HG03442 (cell line): ENCODE data around the gene NCAPG.

ENCODE experiments used
- ATAC-seq: cut with Tn5 transposase; IDR thresholded peaks from one replicate; pipeline ENCODE4 v1.9.1; 2021; ENCODE audit warnings: mild to moderate bottlenecking, moderate library complexity; ENCODE audit not compliant: unreplicated experiment

Gene NCAPG, protein sequence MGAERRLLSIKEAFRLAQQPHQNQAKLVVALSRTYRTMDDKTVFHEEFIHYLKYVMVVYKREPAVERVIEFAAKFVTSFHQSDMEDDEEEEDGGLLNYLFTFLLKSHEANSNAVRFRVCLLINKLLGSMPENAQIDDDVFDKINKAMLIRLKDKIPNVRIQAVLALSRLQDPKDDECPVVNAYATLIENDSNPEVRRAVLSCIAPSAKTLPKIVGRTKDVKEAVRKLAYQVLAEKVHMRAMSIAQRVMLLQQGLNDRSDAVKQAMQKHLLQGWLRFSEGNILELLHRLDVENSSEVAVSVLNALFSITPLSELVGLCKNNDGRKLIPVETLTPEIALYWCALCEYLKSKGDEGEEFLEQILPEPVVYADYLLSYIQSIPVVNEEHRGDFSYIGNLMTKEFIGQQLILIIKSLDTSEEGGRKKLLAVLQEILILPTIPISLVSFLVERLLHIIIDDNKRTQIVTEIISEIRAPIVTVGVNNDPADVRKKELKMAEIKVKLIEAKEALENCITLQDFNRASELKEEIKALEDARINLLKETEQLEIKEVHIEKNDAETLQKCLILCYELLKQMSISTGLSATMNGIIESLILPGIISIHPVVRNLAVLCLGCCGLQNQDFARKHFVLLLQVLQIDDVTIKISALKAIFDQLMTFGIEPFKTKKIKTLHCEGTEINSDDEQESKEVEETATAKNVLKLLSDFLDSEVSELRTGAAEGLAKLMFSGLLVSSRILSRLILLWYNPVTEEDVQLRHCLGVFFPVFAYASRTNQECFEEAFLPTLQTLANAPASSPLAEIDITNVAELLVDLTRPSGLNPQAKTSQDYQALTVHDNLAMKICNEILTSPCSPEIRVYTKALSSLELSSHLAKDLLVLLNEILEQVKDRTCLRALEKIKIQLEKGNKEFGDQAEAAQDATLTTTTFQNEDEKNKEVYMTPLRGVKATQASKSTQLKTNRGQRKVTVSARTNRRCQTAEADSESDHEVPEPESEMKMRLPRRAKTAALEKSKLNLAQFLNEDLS

GRCh38 chr4:17810260-17811077 is at the start of gene NCAPG, which contains the start of gene DCAF16:
Gene NCAPG (plus strand): TSS chr4:17810979. CDS start chr4:17811078, 99 bp downstream.
Gene DCAF16 (minus strand): TSS chr4:17810757. CDS start chr4:17804141, 6,616 bp downstream.
- ATAC-seq: peak; percentile 89

DNA sequence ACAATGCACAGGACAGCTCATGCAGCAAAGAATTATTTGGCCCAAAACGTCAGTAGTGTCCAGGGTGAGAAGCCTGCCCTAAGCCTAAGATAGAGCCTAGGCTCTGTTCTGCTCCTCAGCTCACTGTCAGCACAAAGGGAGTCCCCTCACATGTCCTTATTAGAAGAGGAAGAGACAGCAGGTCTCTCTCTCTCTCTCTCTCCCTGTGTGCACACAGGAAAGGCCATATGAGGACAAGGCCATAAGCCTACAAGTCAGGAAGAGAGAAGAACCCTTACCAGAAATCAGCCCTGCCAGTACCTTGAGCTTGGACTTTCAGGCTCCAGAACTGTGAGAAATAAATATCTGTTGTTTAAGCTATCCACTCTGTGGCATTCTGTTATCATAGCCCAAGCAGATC is 49.7 kb upstream of the NCAPG start:
- no peak for ATAC-seq

GRCh38 chr4:17762726-17763125 is 48.1 kb upstream of the NCAPG start:
- ATAC-seq: no peak

DNA sequence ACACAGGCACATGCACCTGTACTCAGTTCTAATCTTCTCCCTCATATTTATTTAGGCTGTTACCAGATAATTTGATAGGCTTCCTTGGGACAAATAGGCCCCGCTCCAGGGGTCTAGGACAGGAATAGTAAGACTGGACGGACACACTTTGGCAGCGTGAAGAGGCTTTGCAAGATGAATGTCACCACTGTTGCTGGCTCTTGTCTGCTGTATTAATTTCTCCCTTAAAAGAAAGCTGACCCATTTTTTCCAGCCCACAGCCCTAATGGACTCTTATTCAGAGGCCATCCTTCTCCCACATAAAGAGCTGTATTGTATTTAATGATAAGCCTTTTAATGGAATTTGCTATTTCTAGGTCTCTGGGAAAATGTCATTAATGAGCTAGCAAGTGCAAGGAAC is 47.4 kb upstream of the NCAPG start:
- ATAC-seq: no peak

DNA sequence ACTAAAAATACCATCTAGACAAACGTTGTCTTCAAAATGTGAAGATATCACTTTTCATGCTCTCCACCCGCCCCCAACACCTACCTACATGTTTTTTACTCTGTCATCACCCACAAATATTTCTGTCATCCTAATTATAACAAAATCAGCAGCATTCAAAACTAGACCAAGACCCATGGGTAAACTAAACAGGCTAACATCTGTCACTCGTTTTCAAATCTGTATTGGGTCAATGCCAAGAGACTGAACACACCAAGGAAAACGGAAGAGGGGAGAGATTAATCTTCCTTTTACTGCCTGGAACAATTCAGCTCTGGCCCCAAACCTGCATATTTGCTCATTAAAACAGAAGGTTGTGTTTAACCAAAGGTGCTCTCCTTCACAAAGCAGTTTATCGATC is 46.8 kb upstream of the NCAPG start:
- ATAC-seq: no peak

DNA sequence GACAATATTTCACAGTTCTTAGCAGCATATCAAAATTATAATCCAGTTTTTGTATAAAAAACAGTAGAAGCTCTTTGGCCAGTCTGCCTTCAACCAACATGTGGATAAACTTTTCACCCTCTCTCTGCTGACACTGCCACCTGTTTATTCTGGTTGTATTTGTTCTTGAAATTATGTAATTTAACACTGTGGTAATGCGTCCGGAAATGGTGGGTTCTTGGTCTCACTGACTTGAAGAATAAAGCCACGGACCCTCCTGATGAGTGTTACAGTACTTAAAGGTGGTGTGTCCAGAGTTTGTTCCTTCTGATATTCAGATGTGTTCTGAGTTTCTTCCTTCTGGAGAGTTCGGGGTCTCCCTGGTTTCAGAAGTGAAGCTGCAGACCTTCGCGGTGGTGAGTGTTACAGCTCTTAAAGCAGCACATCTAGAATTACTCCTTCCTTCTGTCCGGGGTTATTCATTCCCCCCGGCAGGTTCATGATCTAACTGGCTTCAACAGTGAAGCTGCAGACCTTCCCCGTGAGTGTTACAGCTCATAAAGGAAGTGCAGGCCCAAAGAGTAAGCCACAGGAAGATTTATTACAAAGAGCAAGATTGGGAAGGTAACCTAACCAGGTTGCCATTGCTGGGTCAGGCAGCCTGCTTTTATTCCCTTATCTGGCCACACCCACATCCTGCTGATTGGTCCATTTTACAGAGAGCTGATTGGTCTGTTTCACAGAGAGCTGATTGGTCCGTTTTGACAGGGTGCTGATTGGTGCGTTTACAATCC is 45.1 kb upstream of the NCAPG start:
- no peak for ATAC-seq

DNA sequence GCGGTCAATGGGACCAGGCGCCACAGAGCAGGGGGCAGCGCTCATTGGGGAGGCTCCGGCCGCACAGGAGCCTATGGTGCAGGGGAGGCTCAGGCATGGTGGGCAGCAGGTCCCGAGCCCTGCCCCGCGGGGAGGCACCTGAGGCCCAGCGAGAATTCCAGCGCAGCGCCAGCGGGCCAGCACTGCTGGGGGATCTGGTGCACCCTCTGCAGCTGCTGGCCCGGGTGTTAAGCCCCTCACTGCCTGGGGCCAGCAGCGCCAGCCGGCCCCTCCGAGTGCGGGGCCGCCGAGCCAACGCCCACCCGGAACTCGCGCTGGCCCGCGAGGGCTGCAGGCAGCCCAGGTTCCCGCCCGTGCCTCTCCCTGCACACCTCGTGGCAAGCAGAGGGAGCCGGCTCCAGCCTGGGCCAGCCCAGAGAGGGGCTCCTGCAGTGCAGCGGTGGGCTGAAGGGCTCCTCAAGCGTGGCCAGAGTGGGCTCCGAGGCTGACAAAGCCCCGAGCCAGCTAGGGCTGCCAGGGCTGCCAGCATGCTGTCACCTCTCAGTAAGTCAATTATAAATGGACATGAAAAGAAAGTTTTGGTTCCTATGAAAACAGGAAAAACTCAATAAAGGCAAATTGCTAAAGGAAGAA is 43.8 kb upstream of the NCAPG start:
- ATAC-seq: no peak

- no peak for ATAC-seq
These were observed 41.2 kb upstream of the NCAPG start for GRCh38 chr4:17769406-17770174.

DNA sequence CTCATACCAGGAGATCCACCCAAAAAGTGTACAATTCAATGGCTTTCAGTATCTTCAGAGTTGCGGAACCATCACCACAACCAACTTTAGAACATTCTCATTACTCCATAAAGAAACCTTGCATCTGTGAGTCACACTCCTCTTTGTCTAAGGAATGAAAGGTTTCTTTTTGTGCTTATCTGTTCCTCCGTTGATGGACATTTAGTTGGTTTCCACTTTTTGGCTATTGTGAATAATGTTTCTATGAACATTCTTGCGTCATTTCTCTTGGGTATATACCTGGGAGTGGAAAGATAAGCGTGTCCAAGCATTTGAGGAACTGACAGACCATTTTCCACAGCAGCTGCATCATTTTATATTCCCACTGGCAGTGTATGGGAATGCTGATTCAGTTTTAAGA is 39.9 kb upstream of the NCAPG start:
- ATAC-seq: no peak

- ATAC-seq: no peak
These were observed 39.4 kb upstream of the NCAPG start for GRCh38 chr4:17771284-17771908.

- no peak for ATAC-seq
These were observed 37.6 kb upstream of the NCAPG start for GRCh38 chr4:17773135-17773698.

GRCh38 chr4:17778431-17778830 is 32.3 kb upstream of the NCAPG start:
- no peak for ATAC-seq

GRCh38 chr4:17780501-17781299 is 30.1 kb upstream of the NCAPG start:
- no peak for ATAC-seq

DNA sequence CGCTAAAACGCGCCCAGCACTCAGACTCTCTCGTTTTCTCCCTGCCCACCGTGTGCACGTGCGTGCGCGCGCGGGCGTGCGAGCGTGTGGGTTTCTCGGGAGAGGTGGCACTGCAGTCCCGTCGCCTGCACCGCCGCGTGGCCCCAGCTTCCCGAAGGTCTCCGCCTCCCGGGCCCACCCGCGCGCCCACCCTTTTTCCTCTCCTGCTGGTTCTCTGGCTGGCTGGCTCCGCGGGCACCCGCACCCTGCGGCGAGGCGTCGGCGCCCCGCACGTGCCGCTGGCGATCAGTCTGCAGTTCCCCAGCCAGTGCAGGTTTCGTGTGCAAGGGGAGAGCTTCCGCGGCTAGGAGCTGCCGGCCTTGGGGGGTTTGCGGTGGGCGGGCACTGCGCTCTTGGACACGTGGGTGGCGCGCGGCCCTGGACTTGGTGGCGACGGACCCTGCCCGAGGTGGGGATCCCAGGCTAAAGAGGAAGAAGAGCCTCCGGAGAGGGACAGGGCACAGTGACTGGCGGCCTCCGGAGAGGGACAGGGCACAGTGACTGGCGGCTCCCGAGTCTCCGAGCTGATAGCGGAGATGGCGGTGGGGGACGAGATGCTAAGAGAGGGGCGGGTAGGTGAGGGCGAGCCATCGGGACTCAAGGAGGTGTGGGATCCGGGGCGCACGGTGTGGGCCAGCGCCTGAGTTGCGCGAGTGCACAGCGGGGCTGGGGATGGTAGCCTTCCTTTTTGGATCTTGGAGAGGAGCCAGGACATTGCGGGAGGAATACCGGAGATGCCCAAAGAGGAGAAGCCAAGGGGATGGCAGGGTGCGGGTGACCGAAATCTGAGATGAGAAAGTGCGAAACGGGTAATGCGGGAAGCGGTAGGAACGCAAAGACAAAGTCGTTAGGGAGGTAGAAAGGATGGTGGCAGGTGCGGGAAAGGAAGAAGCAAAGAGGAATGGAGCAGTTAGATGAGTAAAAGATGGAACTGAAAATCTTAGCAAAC is 29.2 kb upstream of the NCAPG start, which contains the start of gene FAM184B:
Gene FAM184B (minus strand): TSS at position 322 of the 988 bp plus-strand sequence. CDS start 322 bp downstream, outside the sequence.
- no peak for ATAC-seq

DNA sequence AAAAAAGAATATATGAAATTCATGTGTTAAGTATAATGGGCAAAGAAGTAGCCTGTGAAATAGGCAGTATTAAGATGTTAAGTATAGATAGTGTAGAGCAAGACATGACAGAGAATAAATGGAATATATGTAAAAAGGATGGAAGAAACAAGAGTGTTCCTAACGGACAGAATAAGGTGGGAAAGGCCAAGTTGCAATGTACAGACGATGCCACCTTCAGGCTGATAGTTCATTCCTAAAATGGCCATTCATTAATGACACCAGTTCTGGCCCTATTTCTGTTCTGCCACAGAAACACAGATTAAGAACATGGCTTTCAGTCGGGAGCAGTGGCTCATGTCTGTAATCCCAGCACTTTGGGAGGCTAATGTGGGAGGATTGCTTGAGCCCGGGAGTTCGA is 24.9 kb upstream of the NCAPG start:
- ATAC-seq: no peak

GRCh38 chr4:17786567-17786966 is 24.2 kb upstream of the NCAPG start:
- no peak for ATAC-seq
